ENCODE results near the gene HPCAL1. TPM values are rescaled to one million over a fixed set of nuclear protein-coding genes. Genes with fewer than 3 reads are reported as not detected.

The HPCAL1 gene
- total and polyA plus RNA-seq, 2 donors (not counting 1 experiment from before 2014, with no cell fraction given): 60.3 to 65.1 TPM

DNA sequence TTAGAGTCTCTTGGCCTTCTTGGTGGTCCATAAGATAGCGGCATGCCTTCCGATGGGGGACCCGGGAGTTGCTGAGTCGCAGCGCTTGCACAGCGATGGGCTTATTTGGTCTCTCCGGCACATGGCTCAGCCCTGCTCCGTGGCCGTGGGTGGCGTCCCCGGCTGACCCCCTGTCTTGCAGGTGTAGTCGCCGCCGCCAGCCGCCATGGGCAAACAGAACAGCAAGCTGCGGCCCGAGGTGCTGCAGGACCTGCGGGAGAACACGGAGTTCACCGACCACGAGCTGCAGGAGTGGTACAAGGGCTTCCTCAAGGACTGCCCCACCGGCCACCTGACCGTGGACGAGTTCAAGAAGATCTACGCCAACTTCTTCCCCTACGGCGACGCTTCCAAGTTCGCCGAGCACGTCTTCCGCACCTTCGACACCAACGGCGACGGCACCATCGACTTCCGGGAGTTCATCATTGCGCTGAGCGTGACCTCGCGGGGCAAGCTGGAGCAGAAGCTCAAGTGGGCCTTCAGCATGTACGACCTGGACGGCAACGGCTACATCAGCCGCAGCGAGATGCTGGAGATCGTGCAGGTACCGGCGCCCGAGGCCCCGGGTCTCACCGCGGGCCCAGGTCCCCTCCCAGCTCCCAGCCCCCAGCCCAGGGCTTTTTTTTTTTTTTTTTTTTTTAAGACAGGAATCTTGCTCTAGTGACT is 117.0 kb downstream of the HPCAL1 start:
- WGBS (ENCODE audit: insufficient coverage): 98% methylated on average over 47 of the region's 54 CpGs
- Mint-ChIP-seq H3K27me3 (no peaks in the 10 kb centered on the region), H3K4me1 (peaks cover 10% of the 10 kb centered on the region), H3K4me3 (no peak overlapping the region), H3K9me3 (ENCODE audit: insufficient read depth) (no peaks in the 10 kb centered on the region), H3K27ac (no peak overlapping the region)
- Histone ChIP-seq H3K4me1 (ENCODE audit: control insufficient read depth in 2 of 2, insufficient read depth in 2 of 2, low read length in 2 of 2) (peaks cover 0 to 15% of the 10 kb centered on the region in 2 donors), H2AFZ (ENCODE audit: insufficient read depth, low read depth, low read length, poor library complexity, severe bottlenecking) (no peak overlapping the region), H3K9me3 (ENCODE audit: control extremely low read depth in 1 of 3, control insufficient read depth in 2 of 3, insufficient read depth in 1 of 3, low read length in 2 of 3) (no peaks in the 10 kb centered on the region), H3K4me3 (ENCODE audit: control extremely low read depth in 1 of 5, extremely low read depth in 1 of 5, insufficient read depth in 1 of 5, low read depth in 2 of 5, low read length in 4 of 5) (no peak overlapping the region), H3K9ac (ENCODE audit: low read length) (no peak overlapping the region), H3K27ac (ENCODE audit: low read length in 2 of 2) (no peak overlapping the region), H3K36me3 (replicated peaks in 1 of 2; ENCODE audit: control extremely low read depth in 1 of 2, control insufficient read depth in 1 of 2, extremely low read depth in 1 of 2, insufficient read depth in 2 of 2, low read length in 1 of 2) (peaks cover 0 to 36% of the 10 kb centered on the region in 2 experiments), H4K20me1 (ENCODE audit: control insufficient read depth, insufficient read depth, low read length, poor library complexity, severe bottlenecking) (peaks cover 11% of the 10 kb centered on the region), H3K79me2 (ENCODE audit: control insufficient read depth, insufficient read depth, low read length) (peaks cover 21% of the 10 kb centered on the region), H3K27me3 (replicated peaks in 1 of 4; ENCODE audit: control extremely low read depth in 1 of 4, control insufficient read depth in 3 of 4, insufficient read depth in 4 of 4, low read length in 3 of 4) (no peaks in the 10 kb centered on the region), H3K4me2 (replicated peaks; ENCODE audit: low read depth, low read length, poor library complexity, severe bottlenecking) (no peak overlapping the region)
- DNase-seq (no peak), ATAC-seq (ENCODE audit: low read depth) (no peak)
- ChIA-PET POLR2A (interaction anchor here (0.6 to 0.7 kb wide), 3 partner anchors 10 to 127 kb away, joined by 4 to 6 read pairs (median 6); no protein-coding TSS in a partner anchor), CTCF (interaction anchor here (1.5 to 2.2 kb wide), 4 partner anchors 11 to 35 kb away, joined by 3 to 10 read pairs (median 4); no protein-coding TSS in a partner anchor)
- intact Hi-C loops (cut with micrococcal nuclease): no loop called here
- TF ChIP-seq EZH2 (IDR thresholded peaks at IDR 0.05; ENCODE audit: borderline replicate concordance, insufficient read depth, low read depth, low read length, poor library complexity, severe bottlenecking): no peak
- TF ChIP-seq, protein P1, sequence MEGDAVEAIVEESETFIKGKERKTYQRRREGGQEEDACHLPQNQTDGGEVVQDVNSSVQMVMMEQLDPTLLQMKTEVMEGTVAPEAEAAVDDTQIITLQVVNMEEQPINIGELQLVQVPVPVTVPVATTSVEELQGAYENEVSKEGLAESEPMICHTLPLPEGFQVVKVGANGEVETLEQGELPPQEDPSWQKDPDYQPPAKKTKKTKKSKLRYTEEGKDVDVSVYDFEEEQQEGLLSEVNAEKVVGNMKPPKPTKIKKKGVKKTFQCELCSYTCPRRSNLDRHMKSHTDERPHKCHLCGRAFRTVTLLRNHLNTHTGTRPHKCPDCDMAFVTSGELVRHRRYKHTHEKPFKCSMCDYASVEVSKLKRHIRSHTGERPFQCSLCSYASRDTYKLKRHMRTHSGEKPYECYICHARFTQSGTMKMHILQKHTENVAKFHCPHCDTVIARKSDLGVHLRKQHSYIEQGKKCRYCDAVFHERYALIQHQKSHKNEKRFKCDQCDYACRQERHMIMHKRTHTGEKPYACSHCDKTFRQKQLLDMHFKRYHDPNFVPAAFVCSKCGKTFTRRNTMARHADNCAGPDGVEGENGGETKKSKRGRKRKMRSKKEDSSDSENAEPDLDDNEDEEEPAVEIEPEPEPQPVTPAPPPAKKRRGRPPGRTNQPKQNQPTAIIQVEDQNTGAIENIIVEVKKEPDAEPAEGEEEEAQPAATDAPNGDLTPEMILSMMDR (IDR thresholded peaks at IDR 0.05): no peak

DNA sequence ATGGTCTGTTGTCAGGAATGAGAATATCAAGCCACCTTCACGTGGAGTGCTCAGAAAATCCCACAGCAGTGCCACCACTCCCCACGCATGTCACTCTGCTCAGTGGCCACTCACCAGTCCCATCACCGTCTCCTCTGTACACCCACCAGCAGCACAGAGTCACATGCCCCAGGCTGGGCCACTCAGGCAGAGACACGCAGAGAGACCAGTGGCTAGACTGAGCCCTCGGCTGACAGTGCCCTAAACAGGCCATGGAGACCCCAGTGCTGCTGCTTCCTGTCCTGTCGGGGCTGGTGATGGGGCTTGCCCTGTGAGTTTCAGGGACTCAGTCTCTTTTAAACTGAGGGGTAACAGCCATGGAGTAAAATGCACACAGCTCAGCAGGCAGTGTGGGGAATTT is 119.5 kb downstream of the HPCAL1 start:
- CTCF ChIA-PET: no interaction called here
- TF ChIP-seq, protein P1 (IDR thresholded peaks at IDR 0.05): no peak
- no peak for TF ChIP-seq EZH2 (IDR thresholded peaks at IDR 0.05; ENCODE audit: borderline replicate concordance, insufficient read depth, low read depth, low read length, poor library complexity, severe bottlenecking)
- no peak for DNase-seq
- no peaks in the 10 kb centered on the region for H4K20me1 ChIP-seq (ENCODE audit: control insufficient read depth, insufficient read depth, low read length, poor library complexity, severe bottlenecking)
- H3K27me3 ChIP-seq (replicated peaks in 1 of 4; ENCODE audit: control extremely low read depth in 1 of 4, control insufficient read depth in 3 of 4, insufficient read depth in 4 of 4, low read length in 3 of 4): no peaks in the 10 kb centered on the region
- POLR2A ChIA-PET: no interaction called here
- WGBS (ENCODE audit: insufficient coverage): 90% methylated on average over 6 of the region's 6 CpGs
- no peak overlapping the region for H3K4me3 ChIP-seq (ENCODE audit: control extremely low read depth in 1 of 5, extremely low read depth in 1 of 5, insufficient read depth in 1 of 5, low read depth in 2 of 5, low read length in 4 of 5)
- Mint-ChIP-seq H3K4me3 (no peak overlapping the region), H3K27me3 (no peaks in the 10 kb centered on the region), H3K4me1 (peaks cover 8% of the 10 kb centered on the region), H3K9me3 (ENCODE audit: insufficient read depth) (no peaks in the 10 kb centered on the region), H3K27ac (no peak overlapping the region)
- intact Hi-C loops (cut with micrococcal nuclease): no loop called here
- H3K79me2 ChIP-seq (ENCODE audit: control insufficient read depth, insufficient read depth, low read length): no peaks in the 10 kb centered on the region
- no peak overlapping the region for H3K9ac ChIP-seq (ENCODE audit: low read length)
- no peaks in the 10 kb centered on the region for H3K9me3 ChIP-seq (ENCODE audit: control extremely low read depth in 1 of 3, control insufficient read depth in 2 of 3, insufficient read depth in 1 of 3, low read length in 2 of 3)
- no peak overlapping the region for H2AFZ ChIP-seq (ENCODE audit: insufficient read depth, low read depth, low read length, poor library complexity, severe bottlenecking)
- H3K36me3 ChIP-seq (replicated peaks in 1 of 2; ENCODE audit: control extremely low read depth in 1 of 2, control insufficient read depth in 1 of 2, extremely low read depth in 1 of 2, insufficient read depth in 2 of 2, low read length in 1 of 2): peaks cover 0 to 52% of the 10 kb centered on the region in 2 experiments
- ATAC-seq (ENCODE audit: low read depth): no peak
- H3K4me1 ChIP-seq (ENCODE audit: control insufficient read depth in 2 of 2, insufficient read depth in 2 of 2, low read length in 2 of 2): peaks cover 0 to 13% of the 10 kb centered on the region in 2 donors
- H3K4me2 ChIP-seq (replicated peaks; ENCODE audit: low read depth, low read length, poor library complexity, severe bottlenecking): no peak overlapping the region
- no peak overlapping the region for H3K27ac ChIP-seq (ENCODE audit: low read length in 2 of 2)
